DMS 273 (cell line): ENCODE measurements around the gene CCDC70.

Source experiments
- DNase-seq: peaks from one replicate; lab custom pipeline; 2025; ENCODE audit not compliant: unreplicated experiment; lab: John Stamatoyannopoulos, UW

The CCDC70 gene

GRCh38 chr13:51856998-51857397 is 4.8 kb upstream of the CCDC70 start:
- no peak for DNase-seq

GRCh38 chr13:51858433-51859247 is 3.1 kb upstream of the CCDC70 start:
- DNase-seq, result no peak

GRCh38 chr13:51862957-51863356 is 1.2 kb downstream of the CCDC70 start:
- no peak for DNase-seq

GRCh38 chr13:51865838-51866237 is 4.1 kb downstream of the CCDC70 start:
- DNase-seq, result no peak

GRCh38 chr13:51867062-51867461 is 5.3 kb downstream of the CCDC70 start:
- DNase-seq, result no peak

GRCh38 chr13:51869916-51870315 is 8.1 kb downstream of the CCDC70 start:
- no peak for DNase-seq

- no peak for DNase-seq
Measured at GRCh38 chr13:51870616-51871015, 8.8 kb downstream of the CCDC70 start.

GRCh38 chr13:51873117-51873798 is 11.5 kb downstream of the CCDC70 start:
- DNase-seq, result no peak

GRCh38 chr13:51873837-51874236 is 12.1 kb downstream of the CCDC70 start:
- no peak for DNase-seq

GRCh38 chr13:51874651-51875050 is 12.9 kb downstream of the CCDC70 start:
- peak; percentile 54 for DNase-seq

- DNase-seq, result no peak
Measured at GRCh38 chr13:51879133-51879532, 17.4 kb downstream of the CCDC70 start.

GRCh38 chr13:51881296-51881695 is 19.5 kb downstream of the CCDC70 start:
- DNase-seq, result no peak

GRCh38 chr13:51882570-51883225 is 20.9 kb downstream of the CCDC70 start:
- DNase-seq, result no peak

- DNase-seq, result no peak
Measured at GRCh38 chr13:51883226-51883600, 21.4 kb downstream of the CCDC70 start.

GRCh38 chr13:51885651-51886050 is 23.9 kb downstream of the CCDC70 start:
- DNase-seq, result no peak

GRCh38 chr13:51887468-51887867 is 25.7 kb downstream of the CCDC70 start:
- DNase-seq, result peak; percentile 20

- no peak for DNase-seq
Measured at GRCh38 chr13:51892657-51893056, 30.9 kb downstream of the CCDC70 start.

GRCh38 chr13:51894239-51894638 is 32.5 kb downstream of the CCDC70 start:
- no peak for DNase-seq

- DNase-seq, result peak; percentile 59
Measured at GRCh38 chr13:51895906-51896888, 34.4 kb downstream of the CCDC70 start.

GRCh38 chr13:51900471-51900870 is 38.7 kb downstream of the CCDC70 start:
- no peak for DNase-seq

- DNase-seq, result no peak
Measured at GRCh38 chr13:51902776-51903175, 41.0 kb downstream of the CCDC70 start.
